Measurements from ENCODE around the gene WRAP73. TPM values are rescaled to one million over a fixed set of nuclear protein-coding genes. Genes with fewer than 3 reads are reported as not detected.

WRAP73 gene
- total RNA-seq, 1 donor from 2014 or later, result 32.5 TPM

GRCh38 chr1:3632298-3632697, 17.6 kb downstream of the WRAP73 start:
- intact Hi-C loops (cut with micrococcal nuclease), result no loop called here

- intact Hi-C loops (cut with micrococcal nuclease), result no loop called here
These were observed 18.3 kb downstream of the WRAP73 start for GRCh38 chr1:3631320-3632260.

GRCh38 chr1:3630914-3631313, 19.0 kb downstream of the WRAP73 start:
- intact Hi-C loops (cut with micrococcal nuclease), result no loop called here

- intact Hi-C loops (cut with micrococcal nuclease), result no loop called here
These were observed 19.7 kb downstream of the WRAP73 start for GRCh38 chr1:3630161-3630611.

GRCh38 chr1:3629561-3630160, 20.2 kb downstream of the WRAP73 start:
- intact Hi-C loops (cut with micrococcal nuclease), result loop anchor here (5.0 to 10.0 kb wide), 2 partner anchors 225 to 1042 kb away; partner anchors contain the start of genes CEP104, DFFB and PRXL2B

GRCh38 chr1:3628445-3628844, 21.5 kb downstream of the WRAP73 start:
- intact Hi-C loops (cut with micrococcal nuclease), result loop anchor here (5.0 to 10.0 kb wide), 2 partner anchors 226 to 1041 kb away; partner anchors contain the start of genes CEP104, DFFB and PRXL2B

- intact Hi-C loops (cut with micrococcal nuclease), result loop anchor here (5.0 to 10.0 kb wide), 2 partner anchors 227 to 1040 kb away; partner anchors contain the start of genes CEP104, DFFB and PRXL2B
These were observed 22.2 kb downstream of the WRAP73 start for GRCh38 chr1:3627515-3628253.

- intact Hi-C loops (cut with micrococcal nuclease), result loop anchor here (5.0 to 10.0 kb wide), 2 partner anchors 229 to 1039 kb away; partner anchors contain the start of genes CEP104, DFFB and PRXL2B
These were observed 23.9 kb downstream of the WRAP73 start for GRCh38 chr1:3626025-3626424.

- intact Hi-C loops (cut with micrococcal nuclease), result loop anchor here (2.0 to 10.0 kb wide), 4 partner anchors 147 to 1038 kb away; partner anchors contain the start of genes C1orf174, CEP104, DFFB and PRXL2B
These were observed 24.6 kb downstream of the WRAP73 start for GRCh38 chr1:3625151-3625907.

GRCh38 chr1:3624200-3625136, 25.4 kb downstream of the WRAP73 start, which contains the start of gene TPRG1L:
TPRG1L (plus strand) TSS chr1:3625015; CDS start chr1:3625073, 58 bp downstream.
- intact Hi-C loops (cut with micrococcal nuclease), result loop anchor here (1.0 to 10.0 kb wide), 8 partner anchors 26 to 1037 kb away; partner anchors contain the start of genes C1orf174, CEP104, DFFB and LRRC47

- intact Hi-C loops (cut with micrococcal nuclease), result loop anchor here (1.0 to 10.0 kb wide), 7 partner anchors 27 to 277 kb away; partner anchors contain the start of genes C1orf174, CEP104, DFFB and LRRC47
These were observed 26.3 kb downstream of the WRAP73 start for GRCh38 chr1:3623441-3624199.

- intact Hi-C loops (cut with micrococcal nuclease), result loop anchor here (10.0 kb wide), 1 partner anchor 233 kb away; the partner anchor contains the start of genes CEP104 and DFFB
These were observed 27.8 kb downstream of the WRAP73 start for GRCh38 chr1:3622102-3622501.

- intact Hi-C loops (cut with micrococcal nuclease), result loop anchor here (10.0 kb wide), 1 partner anchor 234 kb away; the partner anchor contains the start of genes CEP104 and DFFB
These were observed 28.7 kb downstream of the WRAP73 start for GRCh38 chr1:3621151-3621671.

- intact Hi-C loops (cut with micrococcal nuclease), result loop anchor here (10.0 kb wide), 1 partner anchor 234 kb away; the partner anchor contains the start of genes CEP104 and DFFB
These were observed 29.2 kb downstream of the WRAP73 start for GRCh38 chr1:3620708-3621107.

- intact Hi-C loops (cut with micrococcal nuclease), result loop anchor here (1.0 kb wide), 4 partner anchors 54 to 166 kb away; no protein-coding TSS in a partner anchor
These were observed 30.8 kb downstream of the WRAP73 start for GRCh38 chr1:3618881-3619671.

- intact Hi-C loops (cut with micrococcal nuclease), result no loop called here
These were observed 31.4 kb downstream of the WRAP73 start for GRCh38 chr1:3618531-3618880.
